Measurements from ENCODE around the gene DAZAP1. TPM values are rescaled to one million over a fixed set of nuclear protein-coding genes. Genes with fewer than 3 reads are reported as not detected.
"Not testable (repeated sequence)": the region's sequence is repeated elsewhere in the genome, so short reads cannot be mapped to it uniquely, and the experiment has no call there.

Gene DAZAP1
- total RNA-seq, 1 donor from 2014 or later = 74.5 TPM

DNA sequence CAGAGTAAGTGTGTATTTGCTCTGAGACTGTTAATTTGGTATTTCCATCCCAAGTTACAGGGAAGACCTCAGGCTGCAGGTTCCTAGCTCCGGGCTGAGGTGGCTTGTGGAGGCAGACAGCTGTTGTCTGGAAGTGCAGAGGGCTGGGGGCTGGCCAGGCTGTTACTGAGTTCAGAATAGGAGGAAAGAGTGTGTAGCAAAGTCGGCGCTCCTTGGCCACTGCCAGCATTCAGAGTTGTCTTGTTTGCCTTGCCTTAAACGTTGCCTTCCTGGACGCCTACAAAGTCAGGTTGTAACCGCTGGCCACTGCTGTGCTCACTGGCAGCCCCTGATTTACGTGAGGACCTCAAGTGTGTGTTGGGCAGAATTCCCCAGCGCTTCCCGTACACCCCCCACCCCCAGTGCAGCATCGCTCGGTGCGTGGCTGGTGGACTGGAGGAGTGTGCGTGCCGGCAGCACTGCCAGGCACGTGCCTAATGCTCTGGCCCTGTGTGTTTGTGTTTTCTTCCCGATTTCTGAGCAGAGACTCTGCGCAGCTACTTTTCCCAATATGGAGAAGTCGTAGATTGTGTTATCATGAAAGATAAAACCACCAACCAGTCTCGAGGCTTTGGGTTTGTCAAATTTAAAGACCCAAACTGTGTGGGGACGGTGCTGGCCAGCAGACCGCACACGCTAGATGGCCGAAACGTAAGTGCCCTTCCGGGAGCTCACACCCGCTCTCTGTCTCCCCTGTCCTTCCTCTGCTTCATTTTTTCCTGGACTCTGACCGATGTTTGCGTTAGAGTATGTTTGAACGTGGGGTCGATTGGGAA lies 10.5 kb downstream of the DAZAP1 start:
- DNase-seq (ENCODE audit: low read depth) = no peak
- TF ChIP-seq CTCF (IDR thresholded peaks at IDR 0.05; ENCODE audit: insufficient read depth, low read length, poor library complexity, severe bottlenecking) = no peak
- no peaks in the 10 kb centered on the region for H3K27me3 ChIP-seq (ENCODE audit: control insufficient read depth, insufficient read depth, low read length)
- peaks cover 9% of the 10 kb centered on the region for H3K36me3 ChIP-seq (ENCODE audit: control insufficient read depth, insufficient read depth, low read length)
- no peak overlapping the region for H3K4me3 ChIP-seq (ENCODE audit: low read depth, low read length)

DNA sequence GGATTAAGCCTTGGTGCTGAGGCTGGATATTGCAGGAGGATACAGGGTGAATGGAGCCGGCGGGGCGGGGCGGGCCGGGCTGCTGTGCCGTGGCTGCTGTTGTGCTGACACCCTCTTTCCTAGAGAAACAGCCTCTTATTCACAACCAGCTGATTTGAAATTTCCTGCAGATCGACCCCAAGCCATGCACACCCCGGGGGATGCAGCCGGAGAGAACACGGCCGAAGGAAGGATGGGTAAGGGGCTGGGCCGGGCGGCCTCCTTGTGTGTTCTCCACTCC lies 11.1 kb downstream of the DAZAP1 start:
- no peak overlapping the region for H3K4me3 ChIP-seq (ENCODE audit: low read depth, low read length)
- H3K27me3 ChIP-seq (ENCODE audit: control insufficient read depth, insufficient read depth, low read length) = no peaks in the 10 kb centered on the region
- DNase-seq (ENCODE audit: low read depth) = no peak
- TF ChIP-seq CTCF (IDR thresholded peaks at IDR 0.05; ENCODE audit: insufficient read depth, low read length, poor library complexity, severe bottlenecking) = no peak
- H3K36me3 ChIP-seq (ENCODE audit: control insufficient read depth, insufficient read depth, low read length) = peaks cover 9% of the 10 kb centered on the region

DNA sequence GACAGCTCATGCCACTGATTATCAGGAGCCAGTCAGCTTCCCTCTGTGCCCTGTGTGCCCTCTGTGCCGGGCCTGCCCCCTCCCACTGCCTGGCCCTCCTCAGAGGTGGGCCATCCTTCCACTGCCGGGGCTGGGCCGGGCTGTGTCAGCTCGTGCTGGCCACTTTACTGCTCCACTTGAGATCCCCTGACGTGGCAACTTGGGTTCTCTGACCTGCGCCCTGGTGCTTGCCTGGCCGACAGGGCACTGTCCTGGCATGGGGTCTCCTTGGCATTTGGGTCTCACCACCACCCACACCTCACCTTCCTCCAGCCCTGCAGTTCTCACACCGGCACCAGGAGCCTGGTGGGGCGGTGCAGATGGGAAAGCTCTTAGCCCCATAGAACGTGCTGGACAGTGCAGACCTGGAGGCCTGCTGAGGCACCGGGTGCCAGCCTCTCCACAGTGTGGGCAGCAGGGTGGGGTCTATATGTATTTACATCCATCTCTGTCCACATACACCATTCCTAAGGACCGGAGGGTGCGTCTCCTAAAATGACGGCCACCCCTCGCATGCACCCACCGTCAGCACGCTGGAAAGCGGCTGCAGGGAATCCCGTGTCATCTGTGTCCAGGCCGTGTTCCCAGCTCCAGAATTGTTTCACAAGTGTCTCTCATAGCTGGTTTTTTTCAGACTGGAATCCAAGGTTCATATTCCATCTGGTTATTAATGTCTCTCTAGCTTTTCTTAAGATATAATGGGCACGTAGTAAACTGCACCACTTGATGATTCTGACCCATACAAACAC lies 11.8 kb downstream of the DAZAP1 start:
- no peak for DNase-seq (ENCODE audit: low read depth)
- Histone ChIP-seq H3K4me3 (ENCODE audit: low read depth, low read length) (no peak overlapping the region), H3K27me3 (ENCODE audit: control insufficient read depth, insufficient read depth, low read length) (no peaks in the 10 kb centered on the region), H3K36me3 (ENCODE audit: control insufficient read depth, insufficient read depth, low read length) (peaks cover 11% of the 10 kb centered on the region)
- TF ChIP-seq CTCF (IDR thresholded peaks at IDR 0.05; ENCODE audit: insufficient read depth, low read length, poor library complexity, severe bottlenecking) = no peak

DNA sequence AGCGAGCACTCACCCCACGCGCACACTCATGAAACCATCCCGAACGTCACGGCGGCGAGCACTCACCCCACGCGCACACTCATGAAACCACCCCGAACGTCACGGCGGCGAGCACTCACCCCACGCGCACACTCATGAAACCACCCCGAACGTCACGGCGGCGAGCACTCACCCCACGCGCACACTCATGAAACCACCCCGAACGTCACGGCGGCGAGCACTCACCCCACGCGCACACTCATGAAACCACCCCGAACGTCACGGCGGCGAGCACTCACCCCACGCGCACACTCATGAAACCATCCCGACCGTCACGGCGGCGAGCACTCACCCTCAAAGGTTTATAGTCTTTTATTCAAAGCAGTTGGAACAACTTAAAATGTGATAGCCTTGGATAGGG lies 12.7 kb downstream of the DAZAP1 start:
- peaks cover 12% of the 10 kb centered on the region for H3K36me3 ChIP-seq (ENCODE audit: control insufficient read depth, insufficient read depth, low read length)
- H3K27me3 ChIP-seq (ENCODE audit: control insufficient read depth, insufficient read depth, low read length); H3K4me3 ChIP-seq (ENCODE audit: low read depth, low read length); DNase-seq (ENCODE audit: low read depth): not testable (repeated sequence)

DNA sequence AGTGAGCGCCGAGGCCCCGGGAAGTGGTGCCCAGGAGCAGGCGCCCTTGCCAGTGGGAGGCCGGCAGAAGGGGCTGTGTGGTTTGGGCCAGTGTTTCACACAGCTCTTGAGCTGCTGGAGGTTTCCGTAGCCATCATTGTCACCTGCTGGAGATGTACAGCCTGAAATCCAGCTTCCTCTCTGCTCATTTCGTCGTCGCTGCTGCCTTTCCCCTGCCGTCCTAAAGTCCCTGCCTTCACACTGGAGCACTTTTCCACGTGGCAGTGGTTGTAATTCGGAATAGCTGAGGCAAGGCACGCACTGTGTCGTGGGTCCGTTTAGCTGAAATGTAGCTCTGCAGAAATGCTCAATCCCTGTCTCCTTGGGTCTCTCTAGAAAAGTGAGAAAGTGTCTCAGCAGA lies 13.2 kb downstream of the DAZAP1 start:
- DNase-seq (ENCODE audit: low read depth) = no peak
- Histone ChIP-seq H3K27me3 (ENCODE audit: control insufficient read depth, insufficient read depth, low read length) (no peaks in the 10 kb centered on the region), H3K36me3 (ENCODE audit: control insufficient read depth, insufficient read depth, low read length) (peaks cover 14% of the 10 kb centered on the region), H3K4me3 (ENCODE audit: low read depth, low read length) (no peak overlapping the region)
- no peak for TF ChIP-seq CTCF (IDR thresholded peaks at IDR 0.05; ENCODE audit: insufficient read depth, low read length, poor library complexity, severe bottlenecking)

- TF ChIP-seq CTCF (IDR thresholded peaks at IDR 0.05; ENCODE audit: insufficient read depth, low read length, poor library complexity, severe bottlenecking) = no peak
- no peak for DNase-seq (ENCODE audit: low read depth)
- Histone ChIP-seq H3K27me3 (ENCODE audit: control insufficient read depth, insufficient read depth, low read length) (no peaks in the 10 kb centered on the region), H3K4me3 (ENCODE audit: low read depth, low read length) (no peak overlapping the region), H3K36me3 (ENCODE audit: control insufficient read depth, insufficient read depth, low read length) (peaks cover 15% of the 10 kb centered on the region)
Measured at GRCh38 chr19:1421218-1421957, 14.0 kb downstream of the DAZAP1 start.

All from kidney epithelial cell (primary cell).